ENCODE measurements around the gene PEAK3. TPM values are rescaled to one million over a fixed set of nuclear protein-coding genes. Genes with fewer than 3 reads are reported as not detected.

Gene PEAK3
- polyA plus RNA-seq, 1 experiment: not detected

DNA sequence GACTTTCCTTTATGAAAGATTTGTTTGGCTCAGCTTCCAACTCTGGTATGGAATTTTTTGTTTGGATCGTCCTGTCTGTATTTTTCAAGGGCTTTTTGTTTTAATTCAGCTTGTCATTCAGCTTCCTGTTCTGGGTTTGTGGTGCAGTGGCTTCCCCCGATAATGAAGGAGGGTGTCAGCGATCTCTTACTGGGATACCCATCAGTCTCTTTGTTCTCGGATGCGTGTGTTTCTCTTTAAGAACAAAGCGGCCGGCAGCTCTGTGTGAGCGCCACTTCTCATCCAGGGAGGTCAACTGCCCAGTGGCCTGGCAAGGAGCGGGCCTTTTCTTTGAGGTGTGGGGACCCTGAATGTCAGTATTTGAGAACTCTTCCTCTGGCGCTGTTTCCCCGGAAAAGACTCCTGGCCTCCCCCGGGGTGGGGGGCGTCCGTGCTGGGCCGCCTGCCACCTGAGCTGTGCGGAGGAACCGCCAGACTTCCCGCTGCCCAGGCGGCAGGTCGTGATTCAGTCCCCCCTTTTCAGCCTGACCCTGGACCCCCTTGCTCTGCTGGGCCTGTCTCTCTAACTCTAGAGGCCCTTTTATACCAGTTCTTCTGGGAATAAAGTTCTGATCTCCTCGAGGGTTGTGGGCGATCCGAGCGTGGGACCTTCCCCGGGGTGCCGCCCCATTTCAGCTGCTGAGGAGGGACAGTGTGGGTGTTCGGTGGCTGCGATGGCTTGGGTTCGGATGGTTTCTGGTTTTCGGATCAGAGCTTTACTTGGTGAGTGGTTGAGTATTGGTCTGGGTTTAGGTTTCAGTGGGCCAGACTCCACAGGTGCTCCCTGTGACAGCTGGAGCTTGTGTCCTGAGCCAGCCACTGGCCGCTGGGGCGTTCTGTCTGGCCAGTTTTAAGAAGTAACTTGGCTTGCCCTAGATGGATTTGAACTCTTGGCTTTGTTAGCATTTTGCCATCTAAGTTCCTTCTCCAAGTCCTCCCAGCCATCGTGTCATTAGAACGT lies 41.9 kb downstream of the PEAK3 start:
- CTCF ChIA-PET: interaction anchor here (0.9 to 3.9 kb wide), 8 partner anchors 14 to 188 kb away, joined by 4 to 14 read pairs (median 5); no protein-coding TSS in a partner anchor
- TF ChIP-seq, protein P1, sequence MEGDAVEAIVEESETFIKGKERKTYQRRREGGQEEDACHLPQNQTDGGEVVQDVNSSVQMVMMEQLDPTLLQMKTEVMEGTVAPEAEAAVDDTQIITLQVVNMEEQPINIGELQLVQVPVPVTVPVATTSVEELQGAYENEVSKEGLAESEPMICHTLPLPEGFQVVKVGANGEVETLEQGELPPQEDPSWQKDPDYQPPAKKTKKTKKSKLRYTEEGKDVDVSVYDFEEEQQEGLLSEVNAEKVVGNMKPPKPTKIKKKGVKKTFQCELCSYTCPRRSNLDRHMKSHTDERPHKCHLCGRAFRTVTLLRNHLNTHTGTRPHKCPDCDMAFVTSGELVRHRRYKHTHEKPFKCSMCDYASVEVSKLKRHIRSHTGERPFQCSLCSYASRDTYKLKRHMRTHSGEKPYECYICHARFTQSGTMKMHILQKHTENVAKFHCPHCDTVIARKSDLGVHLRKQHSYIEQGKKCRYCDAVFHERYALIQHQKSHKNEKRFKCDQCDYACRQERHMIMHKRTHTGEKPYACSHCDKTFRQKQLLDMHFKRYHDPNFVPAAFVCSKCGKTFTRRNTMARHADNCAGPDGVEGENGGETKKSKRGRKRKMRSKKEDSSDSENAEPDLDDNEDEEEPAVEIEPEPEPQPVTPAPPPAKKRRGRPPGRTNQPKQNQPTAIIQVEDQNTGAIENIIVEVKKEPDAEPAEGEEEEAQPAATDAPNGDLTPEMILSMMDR (IDR thresholded peaks at IDR 0.05; ENCODE audit: insufficient read depth, low read depth, low read length): no peak
- POLR2A ChIA-PET: no interaction called here

DNA sequence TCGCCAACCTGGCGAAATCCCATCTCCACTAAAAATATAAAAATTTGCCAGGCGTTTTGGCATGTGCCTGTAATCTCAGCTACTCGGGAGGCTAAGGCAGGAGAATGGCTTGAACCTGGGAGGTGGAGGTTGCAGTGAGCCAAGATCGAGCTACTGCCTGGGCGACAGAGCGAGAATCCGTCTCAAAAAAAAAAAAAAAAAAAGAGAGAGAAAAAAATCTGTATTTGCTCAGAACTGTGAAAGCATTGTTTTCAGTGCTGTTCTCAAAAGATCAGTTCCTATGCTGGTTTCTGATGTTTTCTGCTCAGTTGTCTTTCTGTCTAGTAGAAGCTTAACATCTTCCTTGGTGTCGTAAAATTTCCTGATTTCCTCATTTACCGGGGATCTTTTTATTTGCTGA lies 42.8 kb downstream of the PEAK3 start:
- ChIA-PET CTCF (interaction anchor here (0.9 to 3.9 kb wide), 9 partner anchors 14 to 397 kb away, joined by 3 to 14 read pairs (median 5); no protein-coding TSS in a partner anchor), POLR2A (interaction anchor here (1.2 kb wide), 1 partner anchor 30 kb away, joined by 3 read pairs; no protein-coding TSS in a partner anchor)
- DNase-seq (ENCODE audit: low read depth): no peak
- Histone ChIP-seq H3K36me3 (ENCODE audit: control insufficient read depth, insufficient read depth, low read length) (peaks cover 9% of the 10 kb centered on the region), H3K4me3 (ENCODE audit: low read depth, low read length) (peak overlapping the region; percentile 48), H3K27me3 (ENCODE audit: control insufficient read depth, insufficient read depth, low read length) (no peaks in the 10 kb centered on the region)
- TF ChIP-seq, protein P1 (IDR thresholded peaks at IDR 0.05; ENCODE audit: insufficient read depth, low read depth, low read length): no peak

More for the DNA sequence above, 41.9 kb downstream of the PEAK3 start:
- no peak for DNase-seq (ENCODE audit: low read depth)
- H3K27me3 ChIP-seq (ENCODE audit: control insufficient read depth, insufficient read depth, low read length): no peaks in the 10 kb centered on the region
- peaks cover 14% of the 10 kb centered on the region for H3K36me3 ChIP-seq (ENCODE audit: control insufficient read depth, insufficient read depth, low read length)
- peak overlapping the region; percentile 48 for H3K4me3 ChIP-seq (ENCODE audit: low read depth, low read length)

GRCh38 chr19:2237869-2238153 lies 44.2 kb downstream of the PEAK3 start:
- TF ChIP-seq, protein P1 (IDR thresholded peaks at IDR 0.05; ENCODE audit: insufficient read depth, low read depth, low read length): no peak
- Histone ChIP-seq H3K36me3 (ENCODE audit: control insufficient read depth, insufficient read depth, low read length) (peaks cover 9% of the 10 kb centered on the region), H3K27me3 (ENCODE audit: control insufficient read depth, insufficient read depth, low read length) (no peaks in the 10 kb centered on the region), H3K4me3 (ENCODE audit: low read depth, low read length) (peak overlapping the region; percentile 83)
- POLR2A ChIA-PET: no interaction called here
- CTCF ChIA-PET: interaction anchor here (0.7 to 2.9 kb wide), 6 partner anchors 24 to 398 kb away, joined by 3 to 13 read pairs (median 4); no protein-coding TSS in a partner anchor
- DNase-seq (ENCODE audit: low read depth): no peak

- ChIA-PET CTCF (interaction anchor here (0.7 to 2.0 kb wide), 5 partner anchors 35 to 79 kb away, joined by 3 to 7 read pairs (median 3); no protein-coding TSS in a partner anchor), POLR2A (no interaction called here)
- Histone ChIP-seq H3K4me3 (ENCODE audit: low read depth, low read length) (peak overlapping the region; percentile 83), H3K27me3 (ENCODE audit: control insufficient read depth, insufficient read depth, low read length) (no peaks in the 10 kb centered on the region), H3K36me3 (ENCODE audit: control insufficient read depth, insufficient read depth, low read length) (peaks cover 12% of the 10 kb centered on the region)
- TF ChIP-seq, protein P1 (IDR thresholded peaks at IDR 0.05; ENCODE audit: insufficient read depth, low read depth, low read length): no peak
- no peak for DNase-seq (ENCODE audit: low read depth)
These were observed 44.7 kb downstream of the PEAK3 start for GRCh38 chr19:2237051-2237868.

Data from BJ (cell line).